Erythroblast (primary cell): ENCODE results near the gene SH3BGRL2.

Source experiments
- GATA1 ChIP-seq: IDR thresholded peaks from 2 replicates; pipeline ENCODE4 v1.6.1; 2011; ENCODE audit warnings: low read depth, mild to moderate bottlenecking, control low read depth, low read length, moderate library complexity
- POLR2A ChIP-seq: IDR thresholded peaks from 2 replicates; pipeline ENCODE4 v1.6.1; 2011; ENCODE audit warnings: mild to moderate bottlenecking, low read length

DNA sequence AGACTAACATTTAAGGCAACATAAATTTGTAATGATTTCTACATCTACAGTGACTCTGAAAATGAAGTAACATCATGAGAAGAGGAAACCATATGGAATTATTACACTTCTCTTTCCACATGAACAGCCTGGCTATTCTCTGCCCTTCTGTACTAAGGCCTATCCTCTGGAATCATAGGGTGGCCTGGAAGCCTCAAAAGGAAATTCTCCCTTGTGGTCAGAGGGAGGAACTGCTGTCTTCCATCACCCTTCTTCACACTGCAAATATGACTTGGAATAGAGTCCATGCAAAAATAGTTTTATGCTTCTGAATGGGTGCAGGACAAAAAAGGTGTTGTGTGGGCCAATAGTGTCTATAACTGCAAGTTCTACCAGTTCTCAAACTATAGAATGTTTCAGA, 44.6 kb upstream of the SH3BGRL2 start:
- no peak for TF ChIP-seq POLR2A
- TF ChIP-seq GATA1, result no peak
